Activated CD8-positive, alpha-beta memory T cell treated with anti-CD3 and anti-CD28 coated beads, Interleukin-2, amount 50 U/mL, for 48 hours (primary cell): ENCODE results near the gene HMCES.
"Not testable (repeated sequence)": the region's sequence is repeated elsewhere in the genome, so short reads cannot be mapped to it uniquely, and the experiment has no call there.

Experiments
- DNase-seq: peaks from one replicate; pipeline ENCODE4 v3.0.0-alpha.2; 2020

HMCES gene

GRCh38 chr3:129323651-129324294, 45.1 kb downstream of the HMCES start:
- no peak for DNase-seq

GRCh38 chr3:129324855-129325254, 46.2 kb downstream of the HMCES start:
- DNase-seq = no peak

GRCh38 chr3:129325383-129325782, 46.7 kb downstream of the HMCES start:
- no peak for DNase-seq

GRCh38 chr3:129326138-129326537, 47.5 kb downstream of the HMCES start:
- no peak for DNase-seq

- DNase-seq = no peak
Observed at GRCh38 chr3:129326595-129326994, 47.9 kb downstream of the HMCES start.

GRCh38 chr3:129327510-129327909, 48.8 kb downstream of the HMCES start:
- DNase-seq = no peak

GRCh38 chr3:129329858-129330257, 51.2 kb downstream of the HMCES start:
- DNase-seq = no peak

- no peak for DNase-seq
Observed at GRCh38 chr3:129330409-129330808, 51.7 kb downstream of the HMCES start.

- DNase-seq = no peak
Observed at GRCh38 chr3:129333891-129334290, 55.2 kb downstream of the HMCES start.

- no peak for DNase-seq
Observed at GRCh38 chr3:129336093-129336706, 57.5 kb downstream of the HMCES start.

GRCh38 chr3:129337719-129338118, 59.0 kb downstream of the HMCES start:
- DNase-seq = not testable (repeated sequence)

GRCh38 chr3:129339186-129339585, 60.5 kb downstream of the HMCES start:
- DNase-seq = not testable (repeated sequence)

GRCh38 chr3:129339833-129340232, 61.2 kb downstream of the HMCES start:
- not testable (repeated sequence) for DNase-seq

- no peak for DNase-seq
Observed at GRCh38 chr3:129341331-129342141, 62.9 kb downstream of the HMCES start.

GRCh38 chr3:129343643-129344360, 65.1 kb downstream of the HMCES start:
- DNase-seq = peak; percentile 74

GRCh38 chr3:129344540-129345220, 66.0 kb downstream of the HMCES start:
- DNase-seq = no peak

- no peak for DNase-seq
Observed at GRCh38 chr3:129345281-129345680, 66.6 kb downstream of the HMCES start.

GRCh38 chr3:129345971-129346370, 67.3 kb downstream of the HMCES start:
- no peak for DNase-seq

- DNase-seq = no peak
Observed at GRCh38 chr3:129346695-129347457, 68.2 kb downstream of the HMCES start.

- DNase-seq = no peak
Observed at GRCh38 chr3:129347458-129347845, 68.8 kb downstream of the HMCES start.

- DNase-seq = no peak
Observed at GRCh38 chr3:129348734-129349133, 70.1 kb downstream of the HMCES start.

GRCh38 chr3:129349169-129349568, 70.5 kb downstream of the HMCES start:
- not testable (repeated sequence) for DNase-seq
